Cardiac muscle cell (in vitro differentiated cells and primary cell): ENCODE results near the gene UBQLN3. TPM values are rescaled to one million over a fixed set of nuclear protein-coding genes. Genes with fewer than 3 reads are reported as not detected.

Source experiments
- DNase-seq, 2 donors: peaks; one replicate each; pipeline versions ENCODE4 v3.0.0 to v3.0.0-alpha.2; 2010 to 2017; ENCODE audit warnings: low read depth in 1 of 2, low spot score in 1 of 2
- H3K27ac ChIP-seq: fragments of 200-600 bp; sonication (generic); 2 replicates; pipeline ENCODE4 v1.5.1; 2016
- H3K27me3 ChIP-seq: fragments of 200-600 bp; sonication (generic); 2 replicates; pipeline ENCODE4 v1.6.0; 2016; ENCODE audit warnings: control low read depth
- H3K36me3 ChIP-seq: fragments of 200-600 bp; sonication (generic); 2 replicates; pipeline ENCODE4 v1.5.1; 2016; ENCODE audit warnings: control low read depth
- H3K4me1 ChIP-seq: fragments of 200-600 bp; sonication (generic); 2 replicates; pipeline ENCODE4 v1.8.1; 2017; ENCODE audit warnings: low read depth, mild to moderate bottlenecking, mixed run types
- H3K4me3 ChIP-seq: fragments of 200-600 bp; sonication (generic); 2 replicates; pipeline ENCODE4 v1.5.1; 2016; ENCODE audit warnings: mild to moderate bottlenecking
- H3K9me3 ChIP-seq: fragments of 200-600 bp; sonication (generic); 2 replicates; pipeline ENCODE4 v1.5.1; 2017; ENCODE audit warnings: low read depth, mild to moderate bottlenecking, control low read depth
- polyA plus RNA-seq: library from polyadenylated mRNA; unstranded; fragments of >200 nt; fragmentation: Nextera tagmentation; extraction: Ambion mirVana; gene quantifications from 2 replicates; pipeline ENCODE4 v1.2.1, GENCODE V29; 2016
- total RNA-seq: library from RNA; depleted of rRNA; stranded (reverse); fragments of >200 nt; gene quantifications from 2 replicates; pipeline ENCODE4 v1.2.3, GENCODE V29; 2016
- TF ChIP-seq, protein P1 (sequence below): IDR thresholded peaks from 2 replicates; pipeline ENCODE4 v1.5.1; 2012; ENCODE audit warnings: low read depth, mild to moderate bottlenecking, low read length

UBQLN3 gene
- total RNA-seq (0.81 and 1.9 TPM in 2 replicates), polyA plus RNA-seq (0.52 TPM in 1 of 2 replicates, not detected in the other)

DNA sequence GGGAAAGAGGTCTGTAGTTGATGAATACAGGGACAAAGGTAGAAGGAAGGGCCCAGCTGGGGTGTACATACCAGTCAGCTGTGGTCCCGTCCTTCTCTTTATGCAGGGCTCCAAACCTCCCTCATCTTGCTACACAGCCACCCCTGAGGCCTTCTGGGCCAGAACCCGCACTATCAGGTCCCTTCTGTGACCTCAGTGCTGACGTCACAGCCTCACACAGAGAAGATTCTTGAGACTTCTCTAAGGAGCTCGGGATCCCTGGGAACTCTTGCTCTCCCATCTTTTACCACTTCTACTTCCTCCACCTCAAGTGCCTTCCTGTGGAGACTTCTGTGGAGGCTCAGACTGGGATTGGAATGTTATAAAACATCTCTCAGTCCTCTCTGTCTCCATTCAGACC lies at the start of gene UBQLN3:
Gene UBQLN3 (minus strand): TSS at position 155 of the 400 bp plus-strand sequence. CDS start 399 bp downstream, outside the sequence.
- H3K36me3 ChIP-seq: no peaks in the 10 kb centered on the region
- no peak within 1 kb of the TSS for H3K27ac ChIP-seq
- no peaks in the 10 kb centered on the region for H3K9me3 ChIP-seq
- no peaks in the 10 kb centered on the region for H3K4me1 ChIP-seq
- no peaks in the 10 kb centered on the region for H3K27me3 ChIP-seq
- TF ChIP-seq, protein P1, sequence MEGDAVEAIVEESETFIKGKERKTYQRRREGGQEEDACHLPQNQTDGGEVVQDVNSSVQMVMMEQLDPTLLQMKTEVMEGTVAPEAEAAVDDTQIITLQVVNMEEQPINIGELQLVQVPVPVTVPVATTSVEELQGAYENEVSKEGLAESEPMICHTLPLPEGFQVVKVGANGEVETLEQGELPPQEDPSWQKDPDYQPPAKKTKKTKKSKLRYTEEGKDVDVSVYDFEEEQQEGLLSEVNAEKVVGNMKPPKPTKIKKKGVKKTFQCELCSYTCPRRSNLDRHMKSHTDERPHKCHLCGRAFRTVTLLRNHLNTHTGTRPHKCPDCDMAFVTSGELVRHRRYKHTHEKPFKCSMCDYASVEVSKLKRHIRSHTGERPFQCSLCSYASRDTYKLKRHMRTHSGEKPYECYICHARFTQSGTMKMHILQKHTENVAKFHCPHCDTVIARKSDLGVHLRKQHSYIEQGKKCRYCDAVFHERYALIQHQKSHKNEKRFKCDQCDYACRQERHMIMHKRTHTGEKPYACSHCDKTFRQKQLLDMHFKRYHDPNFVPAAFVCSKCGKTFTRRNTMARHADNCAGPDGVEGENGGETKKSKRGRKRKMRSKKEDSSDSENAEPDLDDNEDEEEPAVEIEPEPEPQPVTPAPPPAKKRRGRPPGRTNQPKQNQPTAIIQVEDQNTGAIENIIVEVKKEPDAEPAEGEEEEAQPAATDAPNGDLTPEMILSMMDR: no peak
- DNase-seq: no peak
- H3K4me3 ChIP-seq: no peak within 1 kb of the TSS

DNA sequence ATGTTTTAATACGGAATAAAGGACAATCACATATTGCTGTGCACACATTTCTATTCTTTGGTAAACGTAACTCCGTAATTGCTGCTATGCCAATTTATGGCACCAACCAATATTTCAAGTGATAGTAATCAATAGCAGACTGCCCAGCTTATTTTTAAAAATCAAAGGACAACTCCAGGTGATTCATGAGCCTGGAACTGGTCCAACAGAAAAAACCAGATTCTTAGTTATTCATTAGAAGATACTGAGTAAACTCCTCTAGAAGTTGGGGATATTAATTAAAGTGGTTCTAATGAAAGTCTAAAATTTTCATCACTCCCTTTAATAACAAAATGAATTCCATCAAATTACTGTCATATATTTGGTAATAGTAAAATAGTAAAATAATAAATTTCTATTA lies 48.0 kb upstream of the UBQLN3 start:
- Histone ChIP-seq H3K4me1 (no peaks in the 10 kb centered on the region), H3K9me3 (no peaks in the 10 kb centered on the region), H3K27ac (no peak overlapping the region), H3K4me3 (no peak overlapping the region), H3K36me3 (no peaks in the 10 kb centered on the region), H3K27me3 (no peaks in the 10 kb centered on the region)
- no peak for DNase-seq
- TF ChIP-seq, protein P1: no peak

DNA sequence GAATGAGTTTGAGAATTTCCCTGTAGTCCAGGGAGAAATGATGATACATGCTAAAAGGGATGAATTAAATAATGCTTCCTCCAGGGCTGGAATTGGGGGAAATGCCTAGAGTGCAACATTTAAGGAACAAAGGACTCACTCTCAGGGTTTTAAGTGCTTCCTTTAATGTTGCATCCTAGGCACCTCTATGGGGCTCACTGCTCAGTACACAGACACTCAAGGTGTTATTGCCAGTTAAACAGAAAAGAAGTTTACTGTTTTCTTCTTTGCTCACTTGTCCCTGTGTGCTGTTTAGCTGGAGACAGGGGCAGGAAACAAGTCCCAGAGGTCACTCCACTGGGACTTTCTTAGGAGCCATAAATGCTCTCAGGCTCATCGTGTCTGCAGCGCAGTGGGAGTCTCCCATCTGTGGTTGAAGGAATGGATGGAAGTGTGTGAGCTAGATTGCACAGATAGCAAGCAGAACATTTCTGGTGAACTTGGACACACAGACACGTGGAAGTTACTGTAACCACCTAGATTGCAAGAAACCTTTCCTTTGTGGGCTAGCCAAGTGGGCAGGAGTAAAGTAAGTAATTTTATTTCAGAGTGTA lies 46.9 kb upstream of the UBQLN3 start:
- no peak for DNase-seq
- Histone ChIP-seq H3K4me1 (no peaks in the 10 kb centered on the region), H3K9me3 (no peaks in the 10 kb centered on the region), H3K4me3 (no peak overlapping the region), H3K27ac (no peak overlapping the region), H3K36me3 (no peaks in the 10 kb centered on the region), H3K27me3 (no peaks in the 10 kb centered on the region)
- TF ChIP-seq, protein P1: no peak

DNA sequence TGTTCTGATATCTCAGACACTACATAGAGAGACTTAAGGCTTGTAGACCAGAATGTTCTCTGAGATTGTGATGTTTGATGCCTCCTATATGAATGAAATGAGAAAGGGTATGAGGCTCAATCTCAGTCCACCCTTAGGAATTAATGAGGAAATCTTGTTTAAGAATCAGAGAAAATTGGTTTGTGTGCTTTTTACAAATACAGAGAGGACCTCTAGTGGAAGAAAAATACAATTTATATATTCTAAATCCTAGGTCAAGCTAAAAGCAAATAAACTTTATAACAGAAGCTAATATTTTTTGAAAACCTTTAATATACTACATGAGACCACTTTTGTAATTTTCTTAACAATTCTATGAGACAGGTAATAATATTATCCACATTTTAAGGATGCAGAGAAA lies 43.6 kb upstream of the UBQLN3 start:
- H3K27ac ChIP-seq: no peak overlapping the region
- H3K27me3 ChIP-seq: no peaks in the 10 kb centered on the region
- H3K36me3 ChIP-seq: no peaks in the 10 kb centered on the region
- H3K4me3 ChIP-seq: no peak overlapping the region
- TF ChIP-seq, protein P1: peak; percentile 10
- no peaks in the 10 kb centered on the region for H3K4me1 ChIP-seq
- H3K9me3 ChIP-seq: no peaks in the 10 kb centered on the region
- DNase-seq: no peak

DNA sequence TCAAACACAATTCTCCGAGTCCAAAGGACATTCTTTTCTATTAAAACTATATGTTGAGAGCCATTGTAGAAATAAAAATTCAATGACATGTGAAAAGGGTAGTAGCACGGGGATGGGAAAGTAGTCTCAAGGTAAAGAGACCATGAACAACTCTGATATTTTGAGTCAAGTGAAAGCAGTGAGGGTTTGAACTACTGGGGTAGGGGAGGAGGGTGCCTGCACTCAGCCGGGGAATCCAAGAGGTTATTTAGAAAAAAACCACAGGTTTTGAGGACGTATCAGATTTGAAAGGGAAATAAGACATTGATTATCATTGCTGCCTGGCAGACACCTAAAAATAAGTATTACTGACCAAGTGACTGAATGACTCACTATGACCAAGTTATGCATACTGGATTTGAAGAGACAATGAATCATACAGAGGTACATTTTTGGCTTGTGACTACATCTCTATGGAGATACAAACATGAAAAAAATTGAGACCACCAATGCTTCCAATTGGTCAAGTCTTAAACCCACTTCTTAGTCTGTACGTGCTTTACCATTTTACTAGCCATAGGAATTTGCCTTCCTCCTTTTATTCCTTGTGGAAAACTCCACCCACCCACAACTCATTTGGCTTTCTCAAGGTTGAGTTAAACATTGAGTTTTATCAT lies 40.8 kb upstream of the UBQLN3 start:
- no peak overlapping the region for H3K4me3 ChIP-seq
- TF ChIP-seq, protein P1: no peak
- no peak overlapping the region for H3K27ac ChIP-seq
- peak in 1 of 2 donors; percentile 6 for DNase-seq
- no peaks in the 10 kb centered on the region for H3K9me3 ChIP-seq
- no peaks in the 10 kb centered on the region for H3K27me3 ChIP-seq
- H3K4me1 ChIP-seq: no peaks in the 10 kb centered on the region
- H3K36me3 ChIP-seq: no peaks in the 10 kb centered on the region
